Hypothalamus (tissue), 51 donors: Measurements from ENCODE around the gene KIF26B.
A peak's percentile ranks its signal among the peaks of the same experiment; 100 is the strongest.
"Not testable (repeated sequence)": the region's sequence is repeated elsewhere in the genome, so short reads cannot be mapped to it uniquely, and the experiment has no call there.

Experiments
- DNase-seq, 51 donors: peaks; one replicate each; lab custom pipeline; 2025; lab: John Stamatoyannopoulos, UW

The KIF26B gene

DNA sequence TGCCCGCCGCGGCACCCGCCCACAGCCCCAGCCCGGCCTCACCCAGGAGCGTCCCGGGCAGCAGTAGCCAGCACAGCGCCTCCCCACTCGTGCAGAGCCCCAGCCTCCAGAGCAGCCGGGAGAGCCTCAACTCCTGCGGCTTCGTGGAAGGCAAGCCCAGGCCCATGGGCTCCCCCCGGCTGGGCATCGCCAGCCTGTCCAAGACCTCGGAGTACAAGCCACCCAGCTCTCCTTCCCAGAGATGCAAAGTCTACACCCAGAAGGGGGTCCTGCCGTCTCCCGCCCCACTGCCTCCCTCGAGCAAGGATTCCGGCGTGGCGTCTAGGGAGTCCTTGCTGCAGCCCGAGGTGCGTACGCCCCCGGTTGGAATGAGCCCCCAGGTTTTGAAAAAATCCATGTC is 531.2 kb downstream of the KIF26B start:
- no peak for DNase-seq

DNA sequence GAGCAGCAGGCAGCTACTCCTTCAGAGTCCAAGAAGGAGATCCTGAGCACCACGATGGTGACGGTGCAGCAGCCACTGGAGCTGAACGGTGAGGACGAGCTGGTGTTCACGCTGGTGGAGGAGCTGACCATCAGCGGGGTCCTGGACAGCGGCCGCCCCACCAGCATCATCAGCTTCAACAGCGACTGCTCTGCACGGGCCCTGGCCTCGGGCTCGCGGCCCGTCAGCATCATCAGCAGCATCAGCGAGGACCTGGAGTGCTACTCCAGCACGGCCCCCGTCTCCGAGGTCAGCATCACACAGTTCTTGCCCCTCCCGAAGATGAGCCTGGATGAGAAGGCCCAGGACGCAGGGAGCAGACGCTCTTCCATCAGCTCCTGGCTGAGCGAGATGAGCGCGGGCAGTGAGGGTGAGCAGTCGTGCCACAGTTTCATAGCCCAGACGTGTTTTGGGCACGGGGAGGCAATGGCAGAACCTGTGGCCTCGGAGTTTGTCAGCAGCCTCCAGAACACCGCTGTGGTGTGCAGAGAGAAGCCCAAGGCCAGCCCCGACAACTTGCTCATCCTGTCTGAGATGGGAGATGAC is 531.8 kb downstream of the KIF26B start:
- DNase-seq, result no peak

DNA sequence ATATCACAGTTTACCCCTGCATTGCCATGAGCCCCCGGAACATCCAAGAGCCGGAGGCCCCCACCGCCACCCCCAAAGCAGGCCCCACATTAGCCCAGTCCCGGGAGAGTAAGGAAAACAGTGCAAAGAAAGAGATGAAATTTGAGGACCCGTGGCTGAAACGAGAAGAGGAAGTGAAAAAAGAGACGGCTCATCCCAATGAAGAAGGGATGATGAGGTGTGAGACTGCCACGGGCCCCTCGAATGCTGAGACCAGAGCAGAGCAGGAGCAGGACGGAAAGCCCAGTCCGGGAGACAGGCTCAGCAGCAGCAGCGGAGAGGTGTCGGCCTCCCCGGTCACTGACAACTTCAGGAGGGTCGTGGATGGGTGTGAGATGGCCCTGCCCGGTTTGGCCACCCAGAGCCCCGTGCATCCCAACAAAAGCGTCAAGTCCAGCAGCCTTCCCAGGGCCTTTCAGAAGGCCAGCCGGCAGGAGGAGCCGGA is 532.4 kb downstream of the KIF26B start:
- DNase-seq, result no peak

DNA sequence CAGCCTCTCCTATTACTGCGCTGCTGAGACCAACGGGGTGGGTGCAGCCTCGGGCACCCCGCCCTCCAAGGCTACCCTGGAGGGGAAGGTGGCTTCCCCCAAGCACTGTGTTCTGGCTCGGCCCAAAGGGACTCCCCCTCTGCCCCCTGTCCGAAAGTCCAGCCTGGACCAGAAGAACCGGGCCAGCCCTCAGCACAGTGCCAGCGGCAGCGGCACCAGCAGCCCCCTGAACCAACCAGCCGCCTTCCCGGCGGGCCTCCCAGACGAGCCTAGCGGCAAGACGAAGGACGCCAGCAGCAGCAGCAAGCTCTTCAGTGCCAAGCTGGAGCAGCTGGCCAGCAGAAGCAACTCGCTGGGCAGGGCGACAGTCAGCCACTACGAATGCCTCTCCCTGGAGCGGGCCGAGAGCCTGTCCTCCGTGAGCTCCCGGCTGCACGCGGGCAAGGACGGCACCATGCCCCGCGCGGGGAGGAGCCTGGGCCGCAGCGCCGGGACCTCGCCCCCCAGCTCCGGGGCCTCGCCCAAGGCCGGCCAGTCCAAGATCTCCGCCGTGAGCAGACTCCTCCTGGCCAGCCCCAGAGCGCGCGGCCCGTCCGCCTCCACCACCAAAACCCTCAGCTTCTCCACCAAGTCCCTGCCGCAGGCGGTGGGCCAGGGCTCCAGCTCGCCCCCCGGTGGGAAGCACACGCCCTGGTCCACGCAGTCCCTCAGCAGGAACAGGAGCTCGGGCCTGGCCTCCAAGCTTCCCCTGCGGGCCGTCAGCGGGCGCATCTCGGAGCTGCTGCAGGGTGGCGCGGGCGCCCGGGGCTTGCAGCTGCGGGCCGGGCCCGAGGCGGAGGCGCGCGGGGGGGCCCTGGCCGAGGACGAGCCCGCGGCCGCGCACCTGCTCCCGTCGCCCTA is 533.1 kb downstream of the KIF26B start:
- peak in 2 of 51 donors; percentile 5 to 22 for DNase-seq

DNA sequence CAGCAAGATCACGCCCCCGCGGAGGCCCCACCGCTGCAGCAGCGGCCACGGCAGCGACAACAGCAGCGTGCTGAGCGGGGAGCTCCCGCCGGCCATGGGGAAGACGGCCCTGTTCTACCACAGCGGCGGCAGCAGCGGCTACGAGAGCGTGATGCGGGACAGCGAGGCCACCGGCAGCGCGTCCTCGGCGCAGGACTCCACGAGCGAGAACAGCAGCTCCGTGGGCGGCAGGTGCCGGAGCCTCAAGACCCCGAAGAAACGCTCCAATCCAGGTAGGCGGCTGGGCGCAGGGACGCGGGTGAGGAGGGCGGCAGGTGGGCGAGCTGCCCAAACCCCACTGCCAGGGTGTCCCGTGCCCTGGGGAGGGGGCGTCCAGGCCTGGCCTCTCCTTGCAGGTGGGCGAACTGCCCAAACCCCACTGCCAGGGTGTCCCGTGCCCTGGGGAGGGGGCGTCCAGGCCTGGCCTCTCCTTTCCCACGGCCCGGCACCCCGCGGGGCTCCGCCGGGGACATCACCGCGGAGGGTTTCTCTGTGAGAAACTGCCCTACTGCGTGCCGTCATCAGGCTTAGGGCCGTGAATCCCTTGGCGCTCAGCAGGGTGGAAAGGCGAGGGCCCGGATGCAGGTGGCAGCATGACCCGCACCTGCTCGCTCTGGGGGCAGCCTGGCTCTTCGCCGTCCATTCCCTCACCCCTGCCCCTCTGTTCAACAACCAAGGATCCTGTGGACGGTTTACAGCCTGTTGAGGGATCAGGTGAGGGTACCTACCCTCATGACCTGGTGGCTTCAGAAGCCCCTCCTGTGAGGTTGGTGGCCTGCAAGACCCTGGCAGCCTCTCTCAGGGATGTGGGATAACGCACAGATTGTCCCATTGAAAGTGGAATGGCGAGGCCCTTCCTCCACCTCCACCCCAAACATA is 534.0 kb downstream of the KIF26B start:
- DNase-seq, result no peak

- peak in 16 of 51 donors; percentile 7 to 54 (median 31) for DNase-seq
These were observed 535.4 kb downstream of the KIF26B start for GRCh38 chr1:245690156-245690690.

- no peak for DNase-seq
These were observed 536.3 kb downstream of the KIF26B start for GRCh38 chr1:245690946-245691541.

GRCh38 chr1:245691897-245692296 is 537.1 kb downstream of the KIF26B start:
- DNase-seq, result no peak

DNA sequence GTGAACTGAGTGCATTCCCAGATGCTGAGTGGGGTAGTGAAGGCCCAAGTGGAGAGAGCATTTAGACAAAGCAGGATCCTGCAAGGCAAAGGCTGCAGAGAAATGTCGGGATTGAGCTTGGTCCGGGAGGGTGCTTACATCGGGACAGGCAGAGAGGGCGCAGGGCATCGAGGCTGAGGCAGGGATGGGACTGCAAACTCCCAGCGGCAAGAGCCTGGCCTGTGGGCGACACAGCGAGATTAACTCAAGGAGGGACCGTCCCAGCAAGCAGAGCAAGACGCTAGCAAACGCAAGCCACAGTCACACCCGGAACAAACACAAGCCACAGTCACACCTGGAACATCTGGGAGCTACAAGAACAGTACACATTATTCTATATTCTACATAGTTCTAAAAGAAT is 537.5 kb downstream of the KIF26B start:
- no peak for DNase-seq

GRCh38 chr1:245693116-245693793 is 538.5 kb downstream of the KIF26B start:
- peak in 1 of 51 donors; percentile 17 for DNase-seq

GRCh38 chr1:245693941-245694752 is 539.4 kb downstream of the KIF26B start:
- DNase-seq, result no peak

DNA sequence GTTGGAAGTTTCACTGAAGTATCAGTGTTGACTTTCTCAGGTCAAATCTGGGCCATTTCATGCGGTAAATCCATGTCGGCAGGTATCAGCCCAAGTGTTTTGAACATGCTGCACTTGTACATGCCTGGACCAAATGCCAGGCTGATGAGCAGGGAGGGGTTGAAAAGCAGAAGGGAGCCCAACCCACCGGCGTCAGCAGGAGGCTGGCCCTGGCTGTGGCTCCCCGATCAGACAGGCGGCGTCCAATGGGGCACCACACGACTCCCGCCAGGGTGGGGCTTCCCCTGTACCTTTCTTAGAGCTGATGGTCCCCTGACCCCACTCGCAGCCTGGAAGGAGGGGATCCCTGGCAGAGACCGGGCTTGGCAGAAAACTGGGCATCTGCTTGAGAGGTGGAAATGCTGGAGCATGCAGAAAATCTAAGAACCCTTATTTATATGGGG is 540.0 kb downstream of the KIF26B start:
- no peak for DNase-seq

DNA sequence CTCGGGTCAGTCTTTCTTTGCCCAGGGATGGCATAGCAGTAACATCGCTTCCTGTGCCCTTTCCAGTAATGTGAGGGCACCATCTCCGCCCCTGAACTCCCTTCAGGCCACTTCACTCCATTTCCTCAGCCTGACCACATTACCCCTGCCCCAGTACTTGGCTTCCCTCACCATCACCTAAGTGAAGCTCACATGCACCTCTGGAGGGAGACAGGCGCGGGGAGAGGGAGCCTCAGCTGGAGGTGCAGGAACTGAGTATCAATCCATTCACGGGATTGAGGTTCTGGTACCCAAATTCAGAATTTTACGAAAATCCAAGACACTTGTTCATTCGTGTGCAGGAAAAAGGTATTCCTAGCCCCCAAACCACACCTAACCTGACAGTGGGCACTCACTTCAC is 540.4 kb downstream of the KIF26B start:
- DNase-seq, result no peak

DNA sequence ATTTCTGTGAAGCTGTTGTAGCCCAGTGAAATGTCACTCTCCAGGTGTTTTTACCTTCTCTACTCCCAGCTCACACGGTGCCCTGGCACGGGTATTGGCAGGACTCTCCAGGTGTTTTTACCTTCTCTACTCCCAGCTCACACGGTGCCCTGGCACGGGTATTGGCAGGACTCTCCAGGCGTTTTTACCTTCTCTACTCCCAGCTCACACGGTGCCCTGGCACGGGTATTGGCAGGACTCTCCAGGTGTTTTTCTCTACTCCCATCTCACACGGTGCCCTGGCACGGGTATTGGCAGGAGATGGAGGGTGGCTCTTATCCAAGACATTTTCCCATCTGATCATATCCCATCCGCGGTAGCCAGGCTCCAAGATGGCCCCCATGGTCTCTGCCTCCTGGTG is 540.9 kb downstream of the KIF26B start:
- DNase-seq, result not testable (repeated sequence)

DNA sequence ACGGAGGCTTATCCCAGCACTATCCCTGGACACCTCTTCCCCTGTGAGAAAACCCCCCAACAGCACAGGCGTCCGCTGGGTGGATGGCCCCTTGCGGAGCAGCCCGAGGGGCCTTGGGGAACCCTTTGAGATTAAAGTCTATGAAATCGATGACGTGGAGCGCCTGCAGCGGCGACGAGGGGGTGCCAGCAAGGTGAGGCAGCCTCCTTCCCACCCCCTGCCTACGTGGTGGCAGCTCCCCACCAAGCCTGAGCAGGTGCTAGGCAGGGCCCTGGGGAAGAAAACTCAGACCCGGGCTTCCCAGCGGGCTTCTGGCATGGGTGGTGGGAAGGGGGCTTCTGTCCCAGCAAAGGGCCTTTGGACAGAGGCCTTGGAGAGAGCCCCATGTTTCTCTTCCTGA is 543.3 kb downstream of the KIF26B start:
- no peak for DNase-seq

DNA sequence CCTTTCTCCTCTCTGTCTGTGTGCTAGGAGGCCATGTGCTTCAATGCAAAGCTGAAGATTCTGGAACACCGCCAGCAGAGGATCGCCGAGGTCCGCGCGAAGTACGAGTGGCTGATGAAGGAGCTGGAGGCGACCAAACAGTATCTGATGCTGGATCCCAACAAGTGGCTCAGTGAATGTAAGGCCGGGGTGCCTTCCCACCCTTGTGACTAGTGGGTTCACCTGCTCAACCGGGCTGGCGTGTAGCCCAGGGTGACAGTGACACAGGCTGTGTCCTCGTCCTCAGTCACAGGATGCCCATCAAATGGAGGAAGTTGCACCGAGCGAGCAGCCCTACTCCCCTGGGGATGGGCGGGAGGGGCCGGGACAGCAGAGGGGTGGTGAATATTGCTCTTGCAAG is 544.1 kb downstream of the KIF26B start:
- DNase-seq, result no peak

DNA sequence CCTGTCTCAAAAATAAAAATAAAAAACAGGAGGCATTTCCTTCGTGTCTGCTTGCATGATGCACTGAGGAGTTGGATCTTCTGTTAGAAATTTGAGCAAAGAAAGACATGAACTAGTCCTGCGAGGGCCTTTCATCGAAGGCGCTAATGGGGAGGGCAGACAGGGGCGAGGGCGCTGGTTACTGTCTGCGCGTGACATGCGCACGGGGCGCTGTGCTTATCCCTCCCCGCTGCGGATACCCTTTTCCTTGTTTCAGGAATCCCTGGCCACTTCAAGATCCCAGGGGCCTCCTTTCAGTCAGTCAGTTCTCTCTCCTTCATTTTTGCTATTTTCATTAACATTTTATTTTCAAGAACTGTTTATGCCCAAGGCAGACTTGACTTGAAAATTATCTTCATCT is 545.8 kb downstream of the KIF26B start:
- DNase-seq, result no peak

DNA sequence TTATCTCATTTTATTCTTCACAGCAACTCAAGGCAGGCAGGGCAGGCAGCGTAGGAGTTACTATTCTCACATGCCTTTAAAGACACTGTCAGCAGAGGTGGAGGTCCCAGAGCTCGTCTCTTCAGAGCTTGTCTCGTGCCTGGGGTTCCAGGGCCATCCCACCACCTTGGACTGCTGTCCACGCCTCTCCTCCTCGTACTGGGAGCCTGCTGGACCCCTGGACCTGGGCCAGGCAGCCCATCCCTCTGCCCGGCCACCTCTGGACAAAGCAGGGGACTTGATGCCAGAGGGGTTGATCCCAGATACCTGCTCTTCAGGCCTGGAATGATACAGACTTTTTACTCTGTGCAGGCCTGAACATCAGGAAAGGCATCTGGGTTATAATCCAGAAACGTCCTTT is 546.8 kb downstream of the KIF26B start:
- DNase-seq, result no peak

DNA sequence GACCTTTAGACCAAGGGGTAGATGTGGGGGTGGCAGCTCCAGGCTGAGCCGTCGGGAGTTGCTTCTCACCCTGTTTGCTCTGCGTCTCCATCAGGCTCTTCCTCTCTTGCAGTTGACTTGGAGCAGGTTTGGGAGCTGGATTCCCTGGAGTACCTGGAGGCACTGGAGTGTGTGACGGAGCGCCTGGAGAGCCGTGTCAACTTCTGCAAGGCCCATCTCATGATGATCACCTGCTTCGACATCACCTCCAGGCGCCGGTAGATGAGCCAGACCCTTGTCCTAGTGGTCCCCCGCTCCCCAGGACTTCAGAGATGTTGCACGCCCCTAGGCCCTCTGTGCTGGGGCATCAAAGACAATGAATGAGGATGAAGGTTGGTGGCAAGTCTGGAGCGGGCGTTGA is 547.6 kb downstream of the KIF26B start:
- no peak for DNase-seq
